ENCODE measurements around the gene RIPK3.
A peak's percentile ranks its signal among the peaks of the same experiment; 100 is the strongest.
"Not testable (repeated sequence)": the region's sequence is repeated elsewhere in the genome, so short reads cannot be mapped to it uniquely, and the experiment has no call there.

The RIPK3 gene

GRCh38 chr14:24369463-24369862 lies 29.7 kb upstream of the RIPK3 start:
- DNase-seq = no peak

DNA sequence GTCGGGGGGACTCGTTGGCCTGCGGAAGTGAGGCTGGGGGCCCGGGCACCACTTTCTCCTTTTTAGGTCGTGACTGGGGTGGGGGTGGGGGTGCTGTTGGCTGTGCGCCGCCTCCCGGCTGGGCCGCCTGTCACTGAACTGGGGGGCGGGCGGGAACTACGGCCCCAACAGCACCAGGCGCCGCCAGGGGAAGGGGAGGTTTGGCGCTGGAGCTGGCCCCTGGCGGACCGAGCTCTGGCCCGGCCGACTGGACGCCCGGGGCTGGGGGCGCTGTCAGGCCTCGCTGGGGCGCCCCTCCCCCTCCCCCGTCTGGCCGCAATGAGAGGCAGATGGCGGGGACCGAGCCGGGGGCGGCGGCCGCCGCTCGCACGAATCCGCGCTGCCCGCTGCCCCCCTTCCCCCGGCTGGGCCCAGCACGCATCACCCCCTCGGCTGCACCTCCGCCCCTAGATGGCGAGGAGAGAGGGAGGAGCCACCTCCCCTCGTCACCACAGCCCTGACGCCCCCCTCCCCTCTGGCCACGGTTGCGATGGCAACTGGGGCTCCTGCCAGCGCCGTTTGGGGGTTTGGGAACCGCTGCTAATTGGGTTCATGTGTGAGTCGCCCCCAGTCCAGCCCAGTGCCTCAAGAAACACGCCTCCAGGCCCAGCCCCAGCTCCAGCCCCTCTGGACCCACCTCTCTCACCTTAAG lies 28.9 kb upstream of the RIPK3 start:
- DNase-seq = no peak

DNA sequence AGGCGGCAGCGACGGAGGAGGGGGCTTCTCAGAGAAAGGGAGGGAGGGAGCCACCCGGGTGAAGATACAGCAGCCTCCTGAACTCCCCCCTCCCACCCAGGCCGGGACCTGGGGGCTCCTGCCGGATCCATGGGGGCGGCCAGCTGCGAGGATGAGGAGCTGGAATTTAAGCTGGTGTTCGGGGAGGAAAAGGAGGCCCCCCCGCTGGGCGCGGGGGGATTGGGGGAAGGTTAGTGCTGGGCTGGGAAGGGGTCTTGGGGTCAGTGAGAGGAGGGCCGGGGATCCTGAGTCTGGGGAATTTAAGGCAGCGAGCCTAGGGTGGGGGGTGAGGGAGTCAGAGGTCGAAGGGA lies 28.4 kb upstream of the RIPK3 start:
- no peak for DNase-seq

DNA sequence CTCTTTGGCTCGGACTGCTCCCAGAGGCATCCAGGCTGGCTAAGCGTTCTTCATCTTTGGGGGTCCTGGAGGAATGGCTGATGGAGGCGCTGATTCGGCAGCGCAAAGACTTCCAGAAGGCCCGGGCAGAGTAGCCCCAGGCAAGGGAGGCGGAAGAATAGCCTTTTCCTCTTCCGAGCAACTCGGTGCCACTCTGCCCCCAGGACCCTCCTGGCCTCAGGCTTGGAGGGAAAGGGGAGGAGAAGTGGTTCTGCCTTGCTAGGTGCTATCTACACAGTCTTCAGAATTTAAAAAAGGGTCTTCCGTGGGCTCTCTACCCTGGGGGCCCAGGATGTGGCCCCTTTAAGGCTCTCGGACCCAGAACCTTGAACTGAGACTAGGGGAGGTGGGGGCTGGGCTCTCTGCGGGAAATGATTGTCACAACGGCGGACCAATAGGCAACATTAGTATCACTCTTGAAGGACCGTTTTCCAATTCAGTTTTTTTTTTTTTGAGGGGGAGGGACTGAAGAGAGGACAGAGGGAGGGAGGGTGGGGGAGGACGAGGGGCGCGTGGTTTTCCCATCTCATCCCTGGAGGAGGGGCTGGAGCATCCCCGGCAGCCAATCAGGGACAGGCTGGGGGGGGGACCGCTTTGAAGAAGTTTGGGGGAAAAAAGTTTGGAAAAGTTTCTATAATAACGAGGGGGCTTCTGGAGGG lies 27.9 kb upstream of the RIPK3 start, which contains the start of gene NFATC4:
TSS of gene NFATC4 (plus strand) at position 671 of the 698 bp plus-strand sequence. CDS start 157 bp downstream, outside the sequence.
- DNase-seq = no peak

DNA sequence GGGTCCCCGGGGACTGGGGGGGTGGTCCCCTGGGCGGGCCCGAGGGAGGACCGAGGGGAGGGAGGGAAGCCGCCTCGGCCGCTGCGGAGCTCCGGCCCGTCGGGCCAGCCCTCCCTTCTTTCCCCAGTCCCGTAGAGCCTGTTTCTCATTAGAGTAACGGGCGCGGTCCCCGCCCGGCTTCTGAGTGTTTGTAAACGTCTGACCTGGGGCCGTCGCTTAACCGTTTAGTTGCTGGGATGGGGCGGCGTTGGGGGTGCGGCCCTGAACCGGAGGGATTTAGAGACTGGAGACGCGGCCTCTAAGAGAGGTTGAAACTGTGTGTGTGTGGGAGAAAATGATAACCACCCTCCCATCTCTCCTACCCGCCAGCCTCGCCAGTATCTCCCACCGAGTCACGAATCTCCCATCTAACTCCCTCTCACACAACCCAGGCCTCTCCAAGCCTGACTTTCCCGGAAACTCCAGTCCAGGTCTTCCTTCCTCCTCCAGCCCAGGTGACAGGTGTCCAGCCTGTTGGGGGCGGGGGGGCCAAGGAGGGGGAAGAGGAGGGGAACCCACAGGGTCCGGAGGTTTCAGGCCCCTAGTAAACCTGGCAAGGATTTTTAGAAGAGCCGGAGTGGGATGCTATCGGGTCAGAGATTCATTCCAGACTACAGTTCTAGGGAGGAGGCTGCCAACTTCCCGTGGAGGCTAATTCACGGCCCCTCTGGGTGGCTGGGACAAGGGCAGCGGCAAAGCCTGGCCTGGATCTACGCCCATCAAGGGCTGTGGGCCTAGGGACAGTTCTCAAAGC lies 27.1 kb upstream of the RIPK3 start:
- peak; percentile 71 for DNase-seq

- no peak for DNase-seq
Measured at GRCh38 chr14:24366413-24366720, 26.6 kb upstream of the RIPK3 start.

GRCh38 chr14:24365600-24366412 lies 26.0 kb upstream of the RIPK3 start:
- DNase-seq = no peak

GRCh38 chr14:24364841-24365240 lies 25.1 kb upstream of the RIPK3 start:
- no peak for DNase-seq

- DNase-seq = no peak
Measured at GRCh38 chr14:24363401-24363800, 23.6 kb upstream of the RIPK3 start.

DNA sequence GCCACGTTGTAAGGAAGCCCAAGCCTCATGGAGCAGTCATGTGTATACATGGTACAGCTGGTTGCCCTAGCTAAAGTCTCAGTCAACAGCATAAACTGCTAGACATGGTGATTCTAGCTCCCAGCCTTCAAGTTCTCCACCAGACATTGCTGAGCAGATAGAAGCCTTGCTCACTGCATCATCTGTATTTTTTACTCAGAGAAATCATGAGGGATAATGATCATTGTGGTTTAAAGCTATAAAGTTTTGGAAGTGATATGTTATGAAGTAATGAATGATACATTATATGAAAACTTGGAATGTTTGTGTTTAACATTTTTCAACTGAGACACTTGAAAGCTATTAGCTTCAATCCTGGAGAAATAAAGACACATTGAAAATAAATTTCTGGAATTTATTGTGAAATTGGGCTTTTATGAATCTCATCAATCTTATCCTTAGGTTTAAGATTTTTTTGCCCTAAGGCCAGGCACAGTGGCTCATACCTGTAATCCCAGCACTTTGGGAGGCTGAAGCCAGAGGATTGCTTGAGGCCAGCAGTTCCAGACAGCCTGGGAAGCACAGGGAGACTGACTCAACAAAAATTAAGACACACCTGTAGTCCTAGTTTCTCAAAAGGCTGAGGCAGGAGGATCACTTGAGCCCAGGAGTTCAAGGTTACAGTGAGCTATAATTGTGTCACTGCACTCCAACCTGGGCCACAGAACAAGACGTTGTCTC lies 22.6 kb upstream of the RIPK3 start:
- no peak for DNase-seq

- no peak for DNase-seq
Measured at GRCh38 chr14:24361326-24361725, 21.5 kb upstream of the RIPK3 start.

GRCh38 chr14:24360281-24360680 lies 20.5 kb upstream of the RIPK3 start:
- no peak for DNase-seq

DNA sequence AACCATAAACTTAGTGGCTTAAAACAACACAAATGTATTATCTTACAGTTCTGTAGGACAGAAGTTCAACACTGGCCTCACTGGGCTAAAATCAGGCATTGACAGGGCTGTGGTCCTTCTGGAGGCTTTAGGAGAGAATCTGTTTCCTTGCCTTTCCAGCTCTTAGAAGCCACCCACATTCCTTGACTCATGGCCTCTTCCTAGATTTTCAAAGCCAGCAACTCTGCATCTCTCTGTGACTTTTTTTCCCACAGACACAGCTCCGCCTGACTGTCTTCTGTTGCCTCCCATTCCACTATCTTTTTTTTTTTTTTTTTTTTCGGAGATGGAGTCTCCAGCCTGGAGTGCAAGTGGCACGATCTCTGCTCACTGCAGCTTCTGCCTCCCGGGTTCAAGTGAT lies 16.4 kb upstream of the RIPK3 start:
- DNase-seq = no peak

DNA sequence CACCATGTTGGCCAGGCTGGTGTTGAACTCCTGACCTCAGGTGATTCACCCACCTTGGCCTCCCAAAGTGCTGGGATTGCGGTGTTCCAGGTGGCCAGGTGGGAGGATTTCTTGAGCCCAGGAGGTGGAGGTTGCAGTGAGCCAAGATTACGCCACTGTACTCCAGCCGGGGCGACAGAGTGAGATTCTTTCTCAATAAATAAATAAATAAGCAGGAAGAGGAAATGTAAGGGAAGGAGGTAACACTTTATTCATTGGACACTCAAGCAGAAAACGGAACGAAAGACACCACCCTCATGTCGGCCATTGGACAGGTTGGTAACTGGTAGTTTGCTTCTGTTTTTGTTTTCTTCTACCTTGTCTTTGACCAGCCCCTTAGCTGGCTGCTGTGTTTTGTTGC lies 15.2 kb upstream of the RIPK3 start:
- no peak for DNase-seq

DNA sequence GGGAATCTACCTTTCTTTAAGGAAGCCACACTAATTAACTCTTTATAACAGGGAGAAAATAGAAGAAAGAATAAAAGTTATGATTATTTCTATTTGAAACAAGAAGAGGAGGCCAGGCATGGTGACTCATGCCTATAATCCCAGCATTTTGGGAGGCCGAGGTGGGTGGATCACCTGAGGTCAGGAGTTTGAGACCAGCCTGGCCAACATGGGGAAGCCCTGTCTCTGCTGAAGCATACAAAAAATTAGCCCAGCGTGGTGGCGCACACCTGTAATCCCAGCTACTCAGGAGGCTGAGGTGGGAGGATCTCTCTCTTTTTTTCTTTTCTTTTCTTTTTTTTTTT lies 14.7 kb upstream of the RIPK3 start:
- DNase-seq = not testable (repeated sequence)

DNA sequence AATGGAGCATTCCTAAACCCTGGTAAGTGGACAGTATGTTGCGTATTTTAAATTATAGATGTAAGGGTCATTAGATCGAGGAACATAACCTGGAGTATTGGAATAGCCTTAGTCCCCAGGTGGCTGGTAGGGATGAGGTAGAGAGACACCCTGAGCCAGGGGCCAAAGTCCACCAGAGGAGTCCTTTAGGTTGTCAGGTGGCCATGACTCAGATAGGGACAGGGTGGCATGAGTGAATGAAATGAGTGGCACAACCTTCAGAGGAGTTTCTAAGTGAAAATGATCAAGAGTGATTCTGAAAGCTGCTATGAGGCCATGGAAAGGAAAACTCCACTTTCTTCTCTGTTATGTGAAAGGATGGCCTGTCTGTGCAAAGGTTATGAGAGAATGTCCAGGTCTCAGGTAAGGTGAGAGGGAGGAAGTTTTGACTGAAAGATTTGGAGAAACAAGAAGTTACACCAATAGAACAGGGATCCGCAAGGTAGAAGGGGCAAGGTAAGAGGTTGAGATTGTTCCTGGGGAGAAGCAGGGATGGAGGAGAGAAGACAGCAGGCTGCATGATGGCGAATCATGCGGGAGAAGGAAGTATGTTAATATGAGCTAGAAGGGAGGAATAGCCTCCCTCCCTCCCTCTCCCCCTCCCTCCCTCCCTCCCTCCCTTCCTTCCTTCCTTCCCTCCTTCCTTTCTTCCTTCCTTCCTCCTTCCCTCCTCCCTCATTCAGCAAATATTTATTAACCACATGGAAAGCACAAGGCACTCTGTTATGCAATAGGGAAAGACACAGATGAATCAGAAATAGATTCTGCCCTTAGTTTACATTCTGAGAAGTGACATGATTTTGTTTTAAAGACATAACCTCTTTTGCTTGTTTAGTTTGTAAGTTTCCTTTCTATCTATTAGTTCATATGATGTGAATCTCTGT lies 14.0 kb upstream of the RIPK3 start:
- DNase-seq = no peak

DNA sequence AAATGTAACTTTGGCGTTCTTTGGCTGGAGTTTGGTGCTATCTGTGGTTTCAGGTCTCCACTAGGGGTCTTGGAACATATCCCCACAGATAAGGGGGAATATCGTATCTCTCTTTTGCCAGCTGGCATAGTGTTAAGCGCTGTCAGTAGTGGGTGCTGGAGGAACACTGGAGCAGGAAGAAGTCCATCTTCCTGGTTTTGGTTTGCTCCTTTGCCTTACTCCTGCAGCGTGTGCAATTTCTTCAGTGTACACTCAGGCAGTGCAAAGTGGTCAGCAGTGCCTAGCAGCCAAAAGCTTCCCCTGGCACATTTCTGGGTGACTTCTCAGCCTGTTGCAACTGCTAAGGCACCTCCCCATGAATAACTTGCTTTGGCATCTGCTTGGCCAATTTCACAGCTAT lies 11.7 kb upstream of the RIPK3 start:
- DNase-seq = no peak

- no peak for DNase-seq
Measured at GRCh38 chr14:24349742-24350141, 10.0 kb upstream of the RIPK3 start.

DNA sequence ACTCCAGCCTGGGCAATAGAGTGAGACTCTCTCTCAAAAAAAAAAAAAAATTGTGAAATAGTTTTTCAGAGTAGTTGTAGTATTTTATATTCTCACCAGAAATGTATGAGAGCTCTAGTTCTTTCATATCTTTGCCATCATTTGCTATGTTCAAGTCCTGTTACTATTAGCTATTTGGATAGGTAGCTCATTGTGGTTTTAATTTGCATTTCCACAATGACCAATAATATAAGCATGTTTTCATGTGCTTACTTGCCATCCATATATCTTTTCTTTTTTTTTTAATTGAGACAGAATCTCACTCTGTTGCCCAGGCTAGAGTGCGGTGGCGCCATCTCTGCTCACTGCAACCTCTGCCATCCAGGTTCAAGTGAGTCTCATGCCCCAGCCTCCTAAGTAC lies 8.4 kb upstream of the RIPK3 start:
- DNase-seq = no peak

GRCh38 chr14:24347134-24347533 lies 7.3 kb upstream of the RIPK3 start:
- DNase-seq = no peak

Measured in cortex of kidney (tissue), 1 donor.